Lung (tissue), 12 donors: Measurements from ENCODE around the gene SPATA24. TPM values are rescaled to one million over a fixed set of nuclear protein-coding genes. Genes with fewer than 3 reads are reported as not detected.

Source experiments
- ATAC-seq: fragments of 200-7000 bp; cut with Tn5 transposase; one replicate; pipeline ENCODE4 v1.9.1; 2020; ENCODE audit warnings: moderate number of reproducible peaks; ENCODE audit not compliant: insufficient read depth, low FRiP score
- DNase-seq, 3 donors: peaks; one replicate each; pipeline ENCODE4 v3.0.0-alpha.2; 2013 to 2017
- H3K27ac ChIP-seq, 2 donors: one replicate each; pipeline ENCODE4 v1.5.1; 2013; ENCODE audit warnings: mild to moderate bottlenecking in 2 of 2, moderate library complexity in 2 of 2, control low read depth in 1 of 2, inconsistent platforms in 1 of 2, low read depth in 1 of 2, low read length in 1 of 2
- H3K27me3 ChIP-seq, 3 donors: one replicate each; pipeline ENCODE4 v1.5.1; 2013; ENCODE audit warnings: low read length in 2 of 3; ENCODE audit not compliant: control insufficient read depth in 3 of 3, insufficient read depth in 3 of 3
- H3K36me3 ChIP-seq, 4 donors: one replicate each; pipeline ENCODE4 v1.5.1; 2013; ENCODE audit warnings: low read length in 4 of 4, mild to moderate bottlenecking in 1 of 4, moderate library complexity in 1 of 4; ENCODE audit not compliant: control insufficient read depth in 4 of 4, insufficient read depth in 4 of 4
- H3K4me1 ChIP-seq, 5 donors: one replicate each; pipeline ENCODE4 v1.5.1; 2013; ENCODE audit warnings: low read length in 5 of 5, mild to moderate bottlenecking in 2 of 5, moderate library complexity in 1 of 5; ENCODE audit not compliant: control insufficient read depth in 5 of 5, insufficient read depth in 5 of 5
- H3K4me3 ChIP-seq: one replicate; pipeline ENCODE4 v1.5.1; 2013; ENCODE audit warnings: mild to moderate bottlenecking, control low read depth, moderate library complexity
- H3K9ac ChIP-seq, 2 donors: one replicate each; pipeline ENCODE4 v1.5.1; 2013; ENCODE audit warnings: low read length in 2 of 2, control low read depth in 1 of 2; ENCODE audit not compliant: insufficient read depth in 1 of 2
- H3K9me3 ChIP-seq, 4 donors: one replicate each; pipeline ENCODE4 v1.5.1; 2013; ENCODE audit warnings: low read length in 3 of 4, mild to moderate bottlenecking in 1 of 4, moderate library complexity in 1 of 4; ENCODE audit not compliant: control insufficient read depth in 4 of 4, insufficient read depth in 3 of 4
- WGBS, 2 donors: extraction: QIAGEN DNeasy Blood & Tissue Kit; methylation state at CpG; one replicate each; pipeline ENCODE4 v1.1.7; 2013; 5-methylcytosine and 5-hydroxymethylcytosine counted together
- polyA plus RNA-seq, 2 donors: library from polyadenylated mRNA; stranded (reverse); fragments of 200-250 nt; gene quantifications; one replicate each; pipeline ENCODE4 v1.2.1, GENCODE V29; 2013
- total RNA-seq, 2 donors: library from RNA; depleted of rRNA in 1 of 2; stranded (reverse); fragments of >200 nt in 1 of 2; gene quantifications; one replicate each; pipeline ENCODE4 v1.2.1, GENCODE V29; 2014 to 2021
- TF ChIP-seq, protein P1 (sequence below): IDR thresholded peaks from 2 replicates; pipeline ENCODE4 v1.5.1; 2012; ENCODE audit warnings: mild to moderate bottlenecking; ENCODE audit errors: control extremely low read depth, extremely low read depth
- donor health status: control.
- donor health status: control.
- donor health status: Bipolar disorder and iron deficiency.
- donor health status: healthy.
- donor health status: DM: yes; HTN: yes; CAD: no.

SPATA24 gene
- total and polyA plus RNA-seq, 4 donors, result 4.2 to 11.1 (median 6.2) TPM

DNA sequence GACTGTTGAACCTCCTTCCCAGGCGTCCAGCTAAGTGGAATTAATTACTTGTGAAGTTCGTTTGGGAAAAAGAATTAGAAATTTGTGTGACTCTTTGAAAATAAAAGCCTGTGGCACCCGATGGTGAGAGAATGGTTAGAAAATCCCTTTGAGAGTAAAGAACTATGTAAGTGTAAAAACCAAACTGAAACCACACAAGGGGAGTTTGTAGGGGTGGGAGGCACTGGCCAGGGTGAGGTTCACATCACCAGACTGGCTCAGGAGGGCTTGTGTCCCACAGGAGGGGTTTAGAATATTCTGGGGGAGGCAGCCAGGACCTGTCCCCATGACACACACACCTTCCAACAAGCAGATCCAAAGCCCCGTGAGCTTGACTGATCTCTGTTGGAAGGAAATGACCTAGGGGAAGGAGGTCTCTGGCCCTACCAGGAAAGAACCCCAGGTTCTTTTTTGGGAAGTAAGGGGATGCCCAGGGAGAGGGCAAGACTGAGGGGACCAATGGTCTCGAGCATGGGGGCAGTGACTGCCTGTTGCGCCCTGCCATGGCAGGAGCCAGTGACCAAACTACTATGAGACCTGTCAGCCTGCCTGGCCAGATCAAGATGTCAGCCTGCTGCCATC is 4.3 kb downstream of the SPATA24 start:
- TF ChIP-seq, protein P1, sequence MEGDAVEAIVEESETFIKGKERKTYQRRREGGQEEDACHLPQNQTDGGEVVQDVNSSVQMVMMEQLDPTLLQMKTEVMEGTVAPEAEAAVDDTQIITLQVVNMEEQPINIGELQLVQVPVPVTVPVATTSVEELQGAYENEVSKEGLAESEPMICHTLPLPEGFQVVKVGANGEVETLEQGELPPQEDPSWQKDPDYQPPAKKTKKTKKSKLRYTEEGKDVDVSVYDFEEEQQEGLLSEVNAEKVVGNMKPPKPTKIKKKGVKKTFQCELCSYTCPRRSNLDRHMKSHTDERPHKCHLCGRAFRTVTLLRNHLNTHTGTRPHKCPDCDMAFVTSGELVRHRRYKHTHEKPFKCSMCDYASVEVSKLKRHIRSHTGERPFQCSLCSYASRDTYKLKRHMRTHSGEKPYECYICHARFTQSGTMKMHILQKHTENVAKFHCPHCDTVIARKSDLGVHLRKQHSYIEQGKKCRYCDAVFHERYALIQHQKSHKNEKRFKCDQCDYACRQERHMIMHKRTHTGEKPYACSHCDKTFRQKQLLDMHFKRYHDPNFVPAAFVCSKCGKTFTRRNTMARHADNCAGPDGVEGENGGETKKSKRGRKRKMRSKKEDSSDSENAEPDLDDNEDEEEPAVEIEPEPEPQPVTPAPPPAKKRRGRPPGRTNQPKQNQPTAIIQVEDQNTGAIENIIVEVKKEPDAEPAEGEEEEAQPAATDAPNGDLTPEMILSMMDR, result no peak
- 87 to 89% methylated on average over 6 of the region's 6 CpGs for WGBS, 2 donors
- no peak for ATAC-seq

DNA sequence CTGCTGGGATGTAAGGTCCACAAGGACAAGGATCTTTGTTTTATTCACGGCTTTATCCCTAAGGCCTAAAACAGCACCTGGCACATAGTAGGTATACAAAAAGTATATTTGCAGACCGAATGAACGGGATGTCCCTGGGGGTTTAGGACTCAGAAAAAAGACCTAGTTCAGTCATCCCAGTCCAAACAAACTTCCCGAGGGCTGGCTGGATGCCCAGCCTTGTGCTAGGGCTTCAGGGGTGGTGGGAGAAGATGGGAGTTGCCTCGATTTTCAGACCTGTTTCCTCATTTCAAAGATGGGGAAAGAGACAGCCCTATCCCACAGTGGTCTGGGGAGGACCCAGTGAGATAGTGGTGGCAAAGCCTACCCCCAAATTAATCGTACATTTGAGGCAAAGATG is 6.0 kb downstream of the SPATA24 start:
- ATAC-seq, result no peak
- peaks cover 0 to 19% (median 2%) of the 10 kb centered on the region in 5 donors for H3K4me1 ChIP-seq
- WGBS, 2 donors, result 52 to 70% methylated on average over 6 of the region's 6 CpGs
- TF ChIP-seq, protein P1, result no peak
- H3K27me3 ChIP-seq, result peaks cover 0 to 16% (median 15%) of the 10 kb centered on the region in 3 donors
- DNase-seq, result peak in 2 of 3 donors; percentile 39 to 50
- H3K9ac ChIP-seq, result no peak overlapping the region
- peaks cover 0 to 2% (median 0%) of the 10 kb centered on the region in 4 donors for H3K9me3 ChIP-seq
- H3K27ac ChIP-seq, result no peak overlapping the region
- H3K36me3 ChIP-seq, result no peaks in the 10 kb centered on the region
- H3K4me3 ChIP-seq, result no peak overlapping the region

More for the DNA sequence above, 4.3 kb downstream of the SPATA24 start:
- Histone ChIP-seq H3K4me1 (peaks cover 0 to 18% (median 6%) of the 10 kb centered on the region in 5 donors), H3K9ac (no peak overlapping the region), H3K4me3 (no peak overlapping the region), H3K9me3 (no peaks in the 10 kb centered on the region), H3K27me3 (peaks cover 0 to 6% (median 6%) of the 10 kb centered on the region in 3 donors), H3K36me3 (no peaks in the 10 kb centered on the region), H3K27ac (no peak overlapping the region)
- DNase-seq, result no peak

DNA sequence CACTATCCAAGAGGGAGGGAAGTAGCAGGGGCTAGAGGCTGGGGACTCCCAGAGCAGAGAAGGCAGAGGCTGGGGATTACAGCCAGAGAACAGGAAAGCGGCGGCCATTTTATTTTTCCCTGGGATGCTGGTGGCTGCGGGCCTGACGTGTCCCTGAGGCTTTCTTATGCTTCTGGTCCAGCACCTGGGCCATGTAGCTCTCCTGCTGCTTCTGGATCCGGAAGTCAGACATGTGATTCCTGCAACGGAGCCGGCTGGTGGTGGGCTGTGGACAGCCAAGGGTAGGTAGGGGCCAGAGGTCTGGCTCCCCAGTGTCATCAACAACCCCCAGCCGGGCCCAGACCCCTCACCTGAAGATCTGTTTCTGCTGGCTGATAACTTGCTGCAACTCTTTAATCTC is 7.2 kb downstream of the SPATA24 start:
- TF ChIP-seq, protein P1, result no peak
- Histone ChIP-seq H3K9me3 (peaks cover 0 to 2% (median 0%) of the 10 kb centered on the region in 4 donors), H3K27me3 (peaks cover 0 to 24% (median 17%) of the 10 kb centered on the region in 3 donors), H3K4me1 (peaks cover 0 to 23% (median 0%) of the 10 kb centered on the region in 5 donors), H3K9ac (no peak overlapping the region), H3K27ac (peak overlapping the region in 1 of 2 donors; percentile 93), H3K36me3 (no peaks in the 10 kb centered on the region), H3K4me3 (no peak overlapping the region)
- ATAC-seq (no peak), DNase-seq (no peak)
- WGBS, 2 donors, result 95% methylated on average over 8 of the region's 8 CpGs
